PFSK-1 (cell line): ENCODE results near the gene CALML5.

Experiments used
- FOXP2 ChIP-seq: optimal IDR thresholded peaks from 2 replicates; pipeline ENCODE3; 2011; ENCODE audit warnings: borderline replicate concordance, control low read depth, inconsistent platforms; ENCODE audit not compliant: insufficient read depth; ENCODE audit errors: extremely low read length, extremely low read depth
- POLR2AphosphoS5 ChIP-seq: IDR thresholded peaks from 2 replicates; pipeline ENCODE4 v1.6.1; 2012; ENCODE audit warnings: low read depth, mild to moderate bottlenecking, control low read depth, low read length, moderate library complexity
- REST ChIP-seq, 2 experiments: IDR thresholded peaks; 2 replicates each; pipeline versions ENCODE4 v1.6.1 to v1.8.0; 2011 to 2012; ENCODE audit warnings: low read depth in 2 of 2, low read length in 2 of 2, control low read depth in 1 of 2, inconsistent platforms in 1 of 2, mild to moderate bottlenecking in 1 of 2, moderate library complexity in 1 of 2; ENCODE audit not compliant: insufficient read depth in 1 of 2
- SIN3A ChIP-seq: IDR thresholded peaks from 2 replicates; pipeline ENCODE4 v1.6.1; 2012; ENCODE audit warnings: mild to moderate bottlenecking, low read length, moderate library complexity, borderline replicate concordance; ENCODE audit not compliant: insufficient read depth
- TAF1 ChIP-seq: IDR thresholded peaks from 2 replicates; pipeline ENCODE4 v1.6.1; 2012; ENCODE audit warnings: low read length, control low read depth, borderline replicate concordance; ENCODE audit not compliant: insufficient read depth

CALML5 gene

GRCh38 chr10:5461203-5461588, 38.2 kb downstream of the CALML5 start:
- TF ChIP-seq POLR2AphosphoS5, result no peak
- no peak for TF ChIP-seq TAF1
- no peak for TF ChIP-seq REST (IDR thresholded peaks at IDR 0.05; ENCODE audit: insufficient read depth in 1 of 2, low read depth in 2 of 2, low read length in 2 of 2)
- TF ChIP-seq FOXP2, result no peak

- no peak for TF ChIP-seq SIN3A
- TF ChIP-seq TAF1, result no peak
- TF ChIP-seq REST (IDR thresholded peaks at IDR 0.05; ENCODE audit: insufficient read depth in 1 of 2, low read depth in 2 of 2, low read length in 2 of 2), result no peak
- TF ChIP-seq FOXP2, result no peak
- no peak for TF ChIP-seq POLR2AphosphoS5
These were observed 38.7 kb downstream of the CALML5 start for GRCh38 chr10:5460468-5461202.

GRCh38 chr10:5458949-5459747, 40.2 kb downstream of the CALML5 start:
- no peak for TF ChIP-seq POLR2AphosphoS5
- TF ChIP-seq REST (IDR thresholded peaks at IDR 0.05; ENCODE audit: insufficient read depth in 1 of 2, low read depth in 2 of 2, low read length in 2 of 2), result no peak
- no peak for TF ChIP-seq TAF1
- no peak for TF ChIP-seq SIN3A
- TF ChIP-seq FOXP2, result no peak

GRCh38 chr10:5458425-5458824, 40.9 kb downstream of the CALML5 start:
- TF ChIP-seq SIN3A, result no peak
- no peak for TF ChIP-seq POLR2AphosphoS5
- TF ChIP-seq FOXP2, result no peak
- no peak for TF ChIP-seq REST (IDR thresholded peaks at IDR 0.05; ENCODE audit: insufficient read depth in 1 of 2, low read depth in 2 of 2, low read length in 2 of 2)
- TF ChIP-seq TAF1, result no peak
